H9 (cell line): ENCODE results near the gene FSTL4. TPM values are rescaled to one million over a fixed set of nuclear protein-coding genes. Genes with fewer than 3 reads are reported as not detected.

ENCODE experiments used
- DNase-seq: peaks from one replicate; pipeline ENCODE4 v3.0.0-alpha.2; 2017
- H2AFZ ChIP-seq: one replicate; pipeline ENCODE4 v1.6.1; 2013; ENCODE audit warnings: mild to moderate bottlenecking, low read length, control low read depth, moderate library complexity
- H2AK5ac ChIP-seq: 2 replicates; pipeline ENCODE4 v1.6.1; 2013; ENCODE audit warnings: low read length, control low read depth, mixed read lengths; ENCODE audit not compliant: insufficient read length
- H2BK120ac ChIP-seq: one replicate; pipeline ENCODE4 v1.6.1; 2013; ENCODE audit warnings: low read depth, mild to moderate bottlenecking, low read length, control low read depth, inconsistent platforms; ENCODE audit not compliant: poor library complexity, severe bottlenecking
- H2BK12ac ChIP-seq: 2 replicates; pipeline ENCODE4 v1.6.1; 2013; ENCODE audit warnings: low read length, control low read depth, mixed read lengths, low read depth; ENCODE audit not compliant: insufficient read length
- H2BK15ac ChIP-seq: 2 replicates; pipeline ENCODE4 v1.6.1; 2013; ENCODE audit warnings: low read depth, low read length, control low read depth
- H2BK20ac ChIP-seq: one replicate; pipeline ENCODE4 v1.6.1; 2013; ENCODE audit warnings: low read depth, mild to moderate bottlenecking, low read length, control low read depth, inconsistent platforms; ENCODE audit not compliant: poor library complexity, severe bottlenecking
- H2BK5ac ChIP-seq: 2 replicates; pipeline ENCODE4 v1.6.1; 2013; ENCODE audit warnings: low read length, control low read depth, mixed read lengths; ENCODE audit not compliant: insufficient read length
- H3K14ac ChIP-seq: 2 replicates; pipeline ENCODE4 v1.6.1; 2013; ENCODE audit warnings: low read length, control low read depth; ENCODE audit not compliant: insufficient read depth
- H3K18ac ChIP-seq: 2 replicates; pipeline ENCODE4 v1.6.1; 2013; ENCODE audit warnings: low read depth, mild to moderate bottlenecking, mixed read lengths, low read length, control low read depth; ENCODE audit not compliant: insufficient read length
- H3K23ac ChIP-seq: 2 replicates; pipeline ENCODE4 v1.6.1; 2013; ENCODE audit warnings: low read length, control low read depth, mixed read lengths, low read depth; ENCODE audit not compliant: insufficient read length
- H3K23me2 ChIP-seq: 2 replicates; pipeline ENCODE4 v1.6.1; 2013; ENCODE audit warnings: low read depth, mild to moderate bottlenecking, mixed read lengths, low read length, control low read depth; ENCODE audit not compliant: insufficient read length, poor library complexity, severe bottlenecking
- H3K27ac ChIP-seq: 2 replicates; pipeline ENCODE4 v1.5.1; 2013; ENCODE audit warnings: low read length, control low read depth, mixed read lengths, low read depth; ENCODE audit not compliant: insufficient read length
- H3K27me3 ChIP-seq: 2 replicates; pipeline ENCODE4 v1.6.1; 2013; ENCODE audit warnings: low read length, control low read depth, inconsistent platforms; ENCODE audit not compliant: insufficient read depth
- H3K4ac ChIP-seq: 2 replicates; pipeline ENCODE4 v1.6.1; 2013; ENCODE audit warnings: low read depth, mild to moderate bottlenecking, control low read depth, inconsistent platforms, low read length, moderate library complexity
- H3K4me1 ChIP-seq: 2 replicates; pipeline ENCODE4 v1.6.1; 2013; ENCODE audit warnings: low read length, control low read depth, inconsistent platforms; ENCODE audit not compliant: insufficient read depth
- H3K4me2 ChIP-seq: 2 replicates; pipeline ENCODE4 v1.6.1; 2013; ENCODE audit warnings: low read length, control low read depth, mixed read lengths; ENCODE audit not compliant: insufficient read length, insufficient read depth
- H3K56ac ChIP-seq: 2 replicates; pipeline ENCODE4 v1.6.1; 2013; ENCODE audit warnings: low read depth, mild to moderate bottlenecking, mixed read lengths, low read length, control low read depth; ENCODE audit not compliant: insufficient read length
- H3K79me1 ChIP-seq: 2 replicates; pipeline ENCODE4 v1.6.1; 2013; ENCODE audit warnings: low read depth, mild to moderate bottlenecking, moderate library complexity, low read length, control low read depth, inconsistent platforms; ENCODE audit not compliant: insufficient read depth, poor library complexity, severe bottlenecking
- H3K79me2 ChIP-seq: 2 replicates; pipeline ENCODE4 v1.6.1; 2013; ENCODE audit warnings: low read length, control low read depth, inconsistent platforms; ENCODE audit not compliant: insufficient read depth
- H3K9ac ChIP-seq: 2 replicates; pipeline ENCODE4 v1.6.1; 2013; ENCODE audit warnings: low read length, control low read depth, mixed read lengths; ENCODE audit not compliant: insufficient read length; ENCODE audit errors: extremely low read depth
- H3K9me3 ChIP-seq: one replicate; pipeline ENCODE4 v1.6.1; 2013; ENCODE audit warnings: low read depth, low read length, inconsistent platforms; ENCODE audit not compliant: control insufficient read depth
- H3T11ph ChIP-seq: one replicate; pipeline ENCODE4 v1.6.1; 2013; ENCODE audit warnings: mild to moderate bottlenecking, low read length, control low read depth, inconsistent platforms
- H4K20me1 ChIP-seq: one replicate; pipeline ENCODE4 v1.6.1; 2013; ENCODE audit not compliant: control insufficient read depth, insufficient read length, insufficient read depth
- H4K5ac ChIP-seq: 2 replicates; pipeline ENCODE4 v1.6.1; 2013; ENCODE audit warnings: low read depth, mild to moderate bottlenecking, mixed read lengths, low read length, control low read depth; ENCODE audit not compliant: insufficient read length
- H4K8ac ChIP-seq: replicated peaks from 2 replicates; pipeline ENCODE4 v1.6.1; 2013; ENCODE audit warnings: low read length, control low read depth, mixed read lengths, low read depth; ENCODE audit not compliant: insufficient read length
- H4K91ac ChIP-seq: 2 replicates; pipeline ENCODE4 v1.6.1; 2013; ENCODE audit warnings: low read depth, mild to moderate bottlenecking, moderate library complexity, mixed read lengths, low read length, control low read depth; ENCODE audit not compliant: insufficient read length
- H3K27ac Mint-ChIP-seq, 3 experiments: 2 replicates in 2 of 3; 3 replicates in 1 of 3; pipeline ENCODE4 v1.8.0; 2020 to 2021; ENCODE audit warnings: mixed read lengths in 3 of 3, mild to moderate bottlenecking in 1 of 3, moderate library complexity in 1 of 3
- H3K27me3 Mint-ChIP-seq: 2 replicates; pipeline ENCODE4 v1.8.0; 2021; ENCODE audit warnings: low read depth, mild to moderate bottlenecking, moderate library complexity, mixed read lengths
- H3K36me3 Mint-ChIP-seq, 3 experiments: 2 replicates in 2 of 3; 3 replicates in 1 of 3; pipeline ENCODE4 v1.8.0; 2020 to 2021; ENCODE audit warnings: low read depth in 3 of 3, mixed read lengths in 3 of 3; ENCODE audit not compliant: insufficient read depth in 1 of 3
- H3K4me1 Mint-ChIP-seq, 2 experiments: 2 replicates each; pipeline ENCODE4 v1.8.0; 2020; ENCODE audit warnings: mixed read lengths in 2 of 2
- H3K4me3 Mint-ChIP-seq, 2 experiments: 2 replicates in 1 of 2; 3 replicates in 1 of 2; pipeline ENCODE4 v1.8.0; 2020 to 2021; ENCODE audit warnings: mild to moderate bottlenecking in 2 of 2, mixed read lengths in 2 of 2, moderate library complexity in 1 of 2
- H3K9me3 Mint-ChIP-seq, 2 experiments: 2 replicates in 1 of 2; 3 replicates in 1 of 2; pipeline ENCODE4 v1.8.0; 2020; ENCODE audit warnings: mild to moderate bottlenecking in 2 of 2, mixed read lengths in 2 of 2, moderate library complexity in 1 of 2
- WGBS: extraction: QIAGEN DNeasy Blood & Tissue Kit; methylation state at CpG from one replicate; pipeline ENCODE4 v1.1.7; 2013; ENCODE audit warnings: missing lambda C conversion rate, low lambda C conversion rate, mixed read lengths; ENCODE audit not compliant: insufficient read length; ENCODE audit errors: extremely low coverage; 5-methylcytosine and 5-hydroxymethylcytosine counted together
- total RNA-seq: library from RNA; stranded (reverse); gene quantifications from 2 replicates; pipeline ENCODE4 v1.2.1, GENCODE V29; 2021
- TF ChIP-seq, protein P1 (sequence below): fragments of 200-600 bp; sonication (generic); conservative IDR thresholded peaks from 3 replicates; pipeline ENCODE4 v1.8.0; 2021; ENCODE audit warnings: antibody characterized with exemption, mild to moderate bottlenecking

Gene FSTL4
- total RNA-seq, 1 experiment from 2014 or later: 5.7 TPM

DNA sequence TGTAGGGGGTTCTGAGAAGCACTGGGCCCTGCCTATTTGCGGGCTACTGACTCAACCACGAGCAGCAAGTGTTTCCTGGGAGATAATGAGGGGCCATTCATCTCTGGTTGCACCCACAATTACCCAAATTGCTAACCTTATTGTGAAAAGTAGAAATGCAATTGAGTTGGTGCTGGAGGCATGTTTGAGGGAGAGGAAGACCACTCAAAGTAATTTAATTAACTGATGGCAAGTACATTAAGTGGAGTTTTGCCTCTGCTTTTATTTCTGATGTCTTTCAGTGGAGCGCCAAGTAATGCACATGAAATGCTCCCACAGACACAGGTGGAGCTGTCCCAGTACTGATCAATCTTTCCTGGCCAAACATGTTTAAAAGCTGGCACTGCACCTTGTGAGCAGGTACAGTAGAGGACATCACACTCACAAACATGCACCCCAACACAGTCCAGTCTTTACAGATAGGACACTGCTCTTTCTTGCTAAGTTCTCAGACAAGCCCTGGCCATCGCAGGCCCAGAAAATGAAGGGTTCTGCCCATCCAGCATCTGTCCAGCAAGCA is 365.1 kb downstream of the FSTL4 start:
- no peaks in the 10 kb centered on the region for H3K9me3 ChIP-seq
- no peak overlapping the region for H4K5ac ChIP-seq
- no peaks in the 10 kb centered on the region for H3K23me2 ChIP-seq
- H3K23ac ChIP-seq: no peak overlapping the region
- no peak overlapping the region for H4K8ac ChIP-seq
- H3K4me1 Mint-ChIP-seq: peaks cover 7 to 10% of the 10 kb centered on the region in 2 experiments
- H2BK120ac ChIP-seq: no peak overlapping the region
- H3K18ac ChIP-seq: no peak overlapping the region
- H2BK5ac ChIP-seq: no peak overlapping the region
- H3K4me3 Mint-ChIP-seq: no peak overlapping the region
- H3K9me3 Mint-ChIP-seq: no peaks in the 10 kb centered on the region
- H2AFZ ChIP-seq: no peak overlapping the region
- no peaks in the 10 kb centered on the region for H3K36me3 Mint-ChIP-seq
- H3K14ac ChIP-seq: no peak overlapping the region
- no peak overlapping the region for H2BK20ac ChIP-seq
- no peak overlapping the region for H3T11ph ChIP-seq
- no peak overlapping the region for H2BK15ac ChIP-seq
- no CpG with 5 or more reads among the region's 4 CpGs for WGBS
- no peaks in the 10 kb centered on the region for H3K27me3 ChIP-seq
- H3K4me2 ChIP-seq: no peak overlapping the region
- no peak overlapping the region; a peak in 1 of 7 replicates for H3K27ac Mint-ChIP-seq
- H3K79me2 ChIP-seq: no peaks in the 10 kb centered on the region
- TF ChIP-seq, protein P1, sequence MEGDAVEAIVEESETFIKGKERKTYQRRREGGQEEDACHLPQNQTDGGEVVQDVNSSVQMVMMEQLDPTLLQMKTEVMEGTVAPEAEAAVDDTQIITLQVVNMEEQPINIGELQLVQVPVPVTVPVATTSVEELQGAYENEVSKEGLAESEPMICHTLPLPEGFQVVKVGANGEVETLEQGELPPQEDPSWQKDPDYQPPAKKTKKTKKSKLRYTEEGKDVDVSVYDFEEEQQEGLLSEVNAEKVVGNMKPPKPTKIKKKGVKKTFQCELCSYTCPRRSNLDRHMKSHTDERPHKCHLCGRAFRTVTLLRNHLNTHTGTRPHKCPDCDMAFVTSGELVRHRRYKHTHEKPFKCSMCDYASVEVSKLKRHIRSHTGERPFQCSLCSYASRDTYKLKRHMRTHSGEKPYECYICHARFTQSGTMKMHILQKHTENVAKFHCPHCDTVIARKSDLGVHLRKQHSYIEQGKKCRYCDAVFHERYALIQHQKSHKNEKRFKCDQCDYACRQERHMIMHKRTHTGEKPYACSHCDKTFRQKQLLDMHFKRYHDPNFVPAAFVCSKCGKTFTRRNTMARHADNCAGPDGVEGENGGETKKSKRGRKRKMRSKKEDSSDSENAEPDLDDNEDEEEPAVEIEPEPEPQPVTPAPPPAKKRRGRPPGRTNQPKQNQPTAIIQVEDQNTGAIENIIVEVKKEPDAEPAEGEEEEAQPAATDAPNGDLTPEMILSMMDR: no peak
- no peak for DNase-seq
- H3K4me1 ChIP-seq: no peaks in the 10 kb centered on the region
- H3K9ac ChIP-seq: no peak overlapping the region
- no peak overlapping the region for H3K4ac ChIP-seq
- no peak overlapping the region for H3K27ac ChIP-seq
- no peak overlapping the region for H4K91ac ChIP-seq
- H4K20me1 ChIP-seq: no peaks in the 10 kb centered on the region
- no peaks in the 10 kb centered on the region for H3K27me3 Mint-ChIP-seq
- no peak overlapping the region for H3K56ac ChIP-seq
- H3K79me1 ChIP-seq: no peaks in the 10 kb centered on the region
- no peak overlapping the region for H2BK12ac ChIP-seq
- no peak overlapping the region for H2AK5ac ChIP-seq
